Naive thymus-derived CD8-positive, alpha-beta T cell (primary cell): Measurements from ENCODE around the gene SNUPN. TPM values are rescaled to one million over a fixed set of nuclear protein-coding genes. Genes with fewer than 3 reads are reported as not detected.
A peak's percentile ranks its signal among the peaks of the same experiment; 100 is the strongest.
"Not testable (repeated sequence)": the region's sequence is repeated elsewhere in the genome, so short reads cannot be mapped to it uniquely, and the experiment has no call there.

Source experiments
- ATAC-seq, 2 donors: fragments of 150-1000 bp; cut with Tn5 transposase in 1 of 2; sonication (Bioruptor Pico), chemical (Tn5 transposase) in 1 of 2; 1 replicate in 1 of 2; 2 replicates in 1 of 2; pipeline ENCODE4 v1.10.0; 2021; ENCODE audit warnings: mild to moderate bottlenecking in 2 of 2, moderate library complexity in 2 of 2
- POLR2A ChIA-PET: fragments of 350-600 bp; sonication (Branson Sonifier 250); formaldehyde crosslinking; loops from one replicate; lab custom pipeline; 2021; ENCODE audit warnings: antibody characterized with exemption; lab: Charles Lee
- DNase-seq, 10 donors: peaks; one replicate each; pipeline versions ENCODE4 v3.0.0 to v3.0.0-alpha.2; 2020 to 2022
- H3K27ac Mint-ChIP-seq, 10 donors: one replicate each; pipeline ENCODE4 v1.8.0; 2020 to 2022; ENCODE audit warnings: mild to moderate bottlenecking in 10 of 10, mixed read lengths in 10 of 10, moderate library complexity in 4 of 10, inconsistent platforms in 1 of 10
- H3K27me3 Mint-ChIP-seq, 5 donors: one replicate each; pipeline ENCODE4 v1.8.0; 2021 to 2022; ENCODE audit warnings: mixed read lengths in 5 of 5
- H3K36me3 Mint-ChIP-seq, 3 donors: one replicate each; pipeline ENCODE4 v1.8.0; 2020 to 2022; ENCODE audit warnings: mixed read lengths in 3 of 3, mild to moderate bottlenecking in 2 of 3, inconsistent platforms in 1 of 3
- H3K4me1 Mint-ChIP-seq, 4 donors: one replicate each; pipeline ENCODE4 v1.8.0; 2021 to 2022; ENCODE audit warnings: mixed read lengths in 4 of 4
- H3K4me3 Mint-ChIP-seq, 10 donors: one replicate each; pipeline ENCODE4 v1.8.0; 2020 to 2022; ENCODE audit warnings: mild to moderate bottlenecking in 10 of 10, mixed read lengths in 10 of 10, moderate library complexity in 6 of 10, inconsistent platforms in 1 of 10
- H3K9me3 Mint-ChIP-seq, 9 donors: one replicate each; pipeline ENCODE4 v1.8.0; 2020 to 2022; ENCODE audit warnings: mixed read lengths in 9 of 9, mild to moderate bottlenecking in 3 of 9, inconsistent platforms in 1 of 9, moderate library complexity in 1 of 9
- polyA plus RNA-seq, 3 donors: library from polyadenylated mRNA; unstranded; fragments of 300-500 nt; fragmentation: Illumina TruSeq; gene quantifications; one replicate each; pipeline ENCODE4 v1.2.3, GENCODE V29; 2021
- total RNA-seq, 8 experiments: library from RNA in 2 of 8; stranded (reverse) in 2 of 8; gene quantifications; one replicate each; pipeline ENCODE4 v1.2.3 and lab custom pipeline; 2021 to 2026

Gene SNUPN
- total and polyA plus RNA-seq, 5 experiments from 2014 or later, result 20.1 to 33.7 (median 22.8) TPM

DNA sequence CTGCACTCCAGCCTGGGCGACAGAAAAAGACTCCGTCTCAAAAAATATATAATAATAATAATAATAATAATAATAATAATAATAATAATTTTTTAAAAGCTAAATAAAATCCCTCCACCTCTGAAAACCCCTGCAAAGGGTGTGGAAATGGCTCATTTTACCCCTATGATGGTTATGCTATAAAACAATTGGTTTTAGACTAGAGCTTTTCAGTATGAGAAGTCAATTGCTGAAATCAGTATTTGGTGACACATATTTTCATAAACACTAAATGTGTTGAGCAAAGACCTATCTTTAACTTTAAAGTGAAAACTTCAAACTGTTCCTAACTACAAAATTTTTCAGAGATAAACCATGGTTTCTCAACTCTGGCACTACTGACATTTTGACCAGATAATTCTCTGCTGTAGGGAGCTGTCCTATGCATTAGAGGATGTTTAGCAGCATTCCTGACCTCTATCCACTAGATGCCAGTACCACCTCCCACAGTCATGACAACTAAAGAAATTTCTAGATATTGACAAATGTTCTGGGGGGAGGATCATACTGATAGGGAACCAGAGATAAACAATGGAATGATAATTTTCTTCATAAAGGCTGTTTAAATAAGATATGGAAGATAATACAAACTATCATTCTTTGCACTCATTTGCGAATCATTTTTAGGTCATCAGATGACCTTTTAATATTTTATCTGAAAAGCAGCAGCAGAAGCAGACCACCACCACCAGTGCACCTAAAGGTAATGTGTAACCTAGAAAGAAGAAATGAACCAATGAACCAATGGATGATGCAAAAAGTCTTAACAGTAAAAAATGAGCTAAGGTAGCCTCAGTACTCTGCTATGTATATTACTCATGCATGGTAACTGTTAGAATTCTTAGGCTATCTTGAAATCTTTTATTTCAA is 60.2 kb downstream of the SNUPN start:
- ATAC-seq, result no peak
- Mint-ChIP-seq H3K27ac (no peak overlapping the region), H3K36me3 (peaks cover 0 to 14% (median 0%) of the 10 kb centered on the region in 3 donors), H3K9me3 (no peaks in the 10 kb centered on the region), H3K4me1 (peaks cover 0 to 16% (median 6%) of the 10 kb centered on the region in 4 donors), H3K4me3 (no peak overlapping the region), H3K27me3 (no peaks in the 10 kb centered on the region)
- POLR2A ChIA-PET, result no interaction called here
- no peak for DNase-seq

DNA sequence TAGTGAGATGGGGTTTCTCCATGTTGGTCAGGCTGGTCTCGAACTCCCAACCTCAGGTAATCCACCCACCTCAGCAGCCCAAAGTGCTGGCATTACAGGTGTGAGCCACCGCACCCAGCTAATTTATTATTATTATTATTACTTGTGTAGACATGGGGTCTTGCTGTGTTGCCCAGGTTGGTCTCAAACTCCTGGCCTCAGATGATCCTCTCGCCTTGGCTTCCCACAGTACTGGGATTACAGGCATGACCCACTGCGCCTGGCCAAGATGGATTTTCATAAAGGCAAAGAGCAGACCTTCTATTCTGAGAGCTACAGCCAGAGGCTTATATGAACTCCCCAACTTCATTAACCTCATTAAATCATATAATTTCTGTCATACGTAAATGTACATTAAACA is 63.6 kb downstream of the SNUPN start:
- Mint-ChIP-seq H3K9me3 (no peaks in the 10 kb centered on the region), H3K4me3 (no peak overlapping the region), H3K27me3 (no peaks in the 10 kb centered on the region), H3K27ac (peak overlapping the region in 1 of 10 donors; percentile 17), H3K4me1 (peaks cover 0 to 9% (median 3%) of the 10 kb centered on the region in 4 donors), H3K36me3 (peaks cover 0 to 10% (median 0%) of the 10 kb centered on the region in 3 donors)
- no peak for DNase-seq
- ATAC-seq, result no peak
- POLR2A ChIA-PET, result no interaction called here

DNA sequence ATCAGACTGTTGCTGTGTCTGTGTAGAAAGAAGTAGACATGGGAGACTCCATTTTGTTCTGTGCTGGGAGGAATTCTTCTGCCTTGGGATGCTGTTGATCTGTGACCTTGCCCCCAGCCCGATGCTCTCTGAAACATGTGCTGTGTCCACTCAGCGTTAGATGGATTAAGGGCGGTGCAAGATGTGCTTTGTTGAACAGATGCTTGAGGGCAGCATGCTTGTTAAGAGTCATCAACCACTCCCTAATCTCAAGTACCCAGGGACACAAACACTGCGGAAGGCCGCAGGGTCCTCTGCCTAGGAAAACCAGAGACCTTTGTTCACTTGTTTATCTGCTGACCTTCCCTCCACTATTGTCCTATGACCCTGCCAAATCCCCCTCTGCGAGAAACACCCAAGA is 66.2 kb downstream of the SNUPN start:
- H3K4me1 Mint-ChIP-seq, H3K36me3 Mint-ChIP-seq, POLR2A ChIA-PET, H3K4me3 Mint-ChIP-seq, ATAC-seq, DNase-seq, H3K27ac Mint-ChIP-seq, H3K27me3 Mint-ChIP-seq, H3K9me3 Mint-ChIP-seq: not testable (repeated sequence)

DNA sequence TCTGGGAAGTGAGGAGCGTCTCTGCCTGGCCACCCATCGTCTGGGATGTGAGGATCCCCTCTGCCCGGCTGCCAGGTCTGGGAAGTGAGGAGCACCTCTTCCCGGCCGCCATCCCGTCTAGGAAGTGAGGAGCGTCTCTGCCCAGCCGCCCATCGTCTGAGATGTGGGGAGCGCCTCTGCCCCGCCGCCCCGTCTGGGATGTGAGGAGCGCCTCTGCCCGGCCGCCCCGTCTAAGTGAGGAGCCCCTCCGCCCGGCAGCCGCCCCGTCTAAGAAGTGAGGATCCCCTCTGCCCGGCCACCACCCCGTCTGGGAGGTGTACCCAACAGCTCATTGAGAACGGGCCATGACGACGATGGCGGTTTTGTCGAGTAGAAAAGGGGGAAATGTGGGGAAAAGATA is 66.6 kb downstream of the SNUPN start:
- DNase-seq, H3K9me3 Mint-ChIP-seq, H3K4me3 Mint-ChIP-seq, H3K27ac Mint-ChIP-seq, H3K4me1 Mint-ChIP-seq, H3K27me3 Mint-ChIP-seq, ATAC-seq, H3K36me3 Mint-ChIP-seq, POLR2A ChIA-PET: not testable (repeated sequence)

DNA sequence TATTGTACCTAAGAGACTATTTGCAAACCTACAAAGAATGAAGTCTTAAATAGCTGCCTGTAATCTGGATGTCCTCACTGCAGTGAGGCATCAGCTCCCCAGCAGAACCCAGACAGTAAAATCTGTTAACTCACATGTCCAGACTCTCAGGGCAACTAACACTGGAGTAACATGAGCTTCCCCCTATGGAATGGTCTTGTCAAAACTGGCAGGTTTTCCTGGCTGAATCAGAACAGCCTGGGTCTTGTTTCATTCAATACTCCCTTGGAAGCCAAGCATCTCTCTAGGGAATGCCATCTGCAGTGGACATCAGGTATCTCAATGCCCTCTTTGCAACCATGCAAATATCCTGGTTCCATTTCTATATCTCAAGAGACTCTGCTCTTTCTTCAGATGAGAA is 70.8 kb downstream of the SNUPN start:
- Mint-ChIP-seq H3K27me3 (no peaks in the 10 kb centered on the region), H3K4me3 (no peak overlapping the region), H3K4me1 (peaks cover 6 to 11% (median 8%) of the 10 kb centered on the region in 4 donors), H3K9me3 (no peaks in the 10 kb centered on the region), H3K36me3 (peaks cover 0 to 4% (median 0%) of the 10 kb centered on the region in 3 donors), H3K27ac (peak overlapping the region in 2 of 10 donors; percentile 15 to 31)
- DNase-seq (no peak), ATAC-seq (no peak)
- POLR2A ChIA-PET, result no interaction called here

DNA sequence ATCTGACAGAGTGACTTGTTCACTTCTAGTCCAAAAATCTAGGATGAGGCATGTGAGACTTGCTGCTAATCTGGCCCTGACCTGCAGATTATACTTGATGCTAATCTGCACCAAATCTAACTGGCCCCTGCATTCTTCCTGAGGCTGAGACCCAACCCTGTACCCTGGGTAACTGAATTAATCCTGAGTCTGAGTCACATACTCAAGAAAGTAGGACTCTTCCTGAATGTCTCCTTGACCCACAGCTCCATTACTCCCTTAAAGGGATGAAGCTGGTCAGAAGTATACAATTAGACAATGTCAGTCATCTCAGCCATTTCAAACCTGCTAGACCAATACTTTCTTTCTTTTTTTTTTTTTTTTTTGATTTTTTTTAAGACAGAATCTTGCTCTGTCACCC is 71.9 kb downstream of the SNUPN start:
- Mint-ChIP-seq H3K27me3 (no peaks in the 10 kb centered on the region), H3K9me3 (no peaks in the 10 kb centered on the region), H3K27ac (peak overlapping the region in 1 of 10 donors; percentile 13), H3K4me3 (no peak overlapping the region), H3K4me1 (peaks cover 6 to 11% (median 8%) of the 10 kb centered on the region in 4 donors), H3K36me3 (no peaks in the 10 kb centered on the region)
- ATAC-seq (no peak), DNase-seq (no peak)
- POLR2A ChIA-PET, result no interaction called here

DNA sequence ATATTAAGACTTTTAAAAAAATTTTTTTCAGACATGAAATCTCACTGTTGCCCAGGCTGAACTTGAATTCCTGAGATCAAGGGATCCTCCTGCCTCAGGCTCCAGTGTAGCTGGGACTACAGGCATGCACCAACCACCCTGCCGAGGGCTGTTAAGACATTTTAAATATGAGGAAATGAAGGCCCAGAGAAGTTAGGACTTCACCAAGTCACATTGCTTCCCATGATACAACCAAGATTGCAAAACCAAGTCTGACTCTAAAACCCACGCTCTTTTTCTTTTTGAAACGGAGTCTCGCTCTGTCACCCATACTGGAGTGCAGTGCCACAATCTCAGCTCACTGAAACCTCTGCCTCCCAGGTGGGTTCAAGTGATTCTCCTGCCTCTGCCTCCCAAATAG is 74.4 kb downstream of the SNUPN start:
- peak overlapping the region in 1 of 10 donors; percentile 27 for H3K27ac Mint-ChIP-seq
- ATAC-seq (no peak), DNase-seq (no peak)
- H3K4me3 Mint-ChIP-seq, result no peak overlapping the region
- H3K27me3 Mint-ChIP-seq, result no peaks in the 10 kb centered on the region
- POLR2A ChIA-PET, result no interaction called here
- H3K36me3 Mint-ChIP-seq, result no peaks in the 10 kb centered on the region
- peaks cover 8 to 16% (median 10%) of the 10 kb centered on the region in 4 donors for H3K4me1 Mint-ChIP-seq
- no peaks in the 10 kb centered on the region for H3K9me3 Mint-ChIP-seq

Other genes starting within 250 kb of the SNUPN start
- 100 to 1,000 TPM; 130 to 137 TPM for gene SIN3A, start 174.0 kb downstream of the SNUPN start, total RNA-seq
- gene SIN3A, start 174.0 kb downstream of the SNUPN start, polyA plus RNA-seq, result 10 to 100 TPM; 12.4 to 17.0 (median 12.7) TPM
- 10 to 100 TPM; 10.1 to 14.0 TPM for gene PTPN9, start 46.4 kb downstream of the SNUPN start, total RNA-seq
- gene PTPN9, start 46.4 kb downstream of the SNUPN start, polyA plus RNA-seq, result 10 to 100 TPM; 12.9 to 19.6 (median 18.2) TPM
- gene IMP3, start 14.5 kb upstream of the SNUPN start, total RNA-seq, result 10 to 100 TPM; 94.3 to 95.7 TPM
- gene IMP3, start 14.5 kb upstream of the SNUPN start, polyA plus RNA-seq, result 100 to 1,000 TPM; 199 to 256 (median 238) TPM
- 1 to 10 TPM; 1.7 TPM for gene SNX33, start 22.2 kb upstream of the SNUPN start, total RNA-seq
- gene SNX33, start 22.2 kb upstream of the SNUPN start, polyA plus RNA-seq, result under 1 TPM; 0.05 to 0.44 (median 0.30) TPM
- gene CSPG4, start 87.1 kb upstream of the SNUPN start, total RNA-seq, result not detected
- gene CSPG4, start 87.1 kb upstream of the SNUPN start, polyA plus RNA-seq, result not detected
- 10 to 100 TPM; 26.3 to 27.3 TPM for gene UBE2Q2, start 217.7 kb upstream of the SNUPN start, total RNA-seq
- gene UBE2Q2, start 217.7 kb upstream of the SNUPN start, polyA plus RNA-seq, result 10 to 100 TPM; 18.7 to 25.7 (median 23.0) TPM